Measurements from ENCODE around the gene MINDY4.
"Not testable (repeated sequence)": the region's sequence is repeated elsewhere in the genome, so short reads cannot be mapped to it uniquely, and the experiment has no call there.

Gene MINDY4

GRCh38 chr7:30805931-30806330, 34.7 kb downstream of the MINDY4 start:
- DNase-seq, result no peak

- not testable (repeated sequence) for DNase-seq
Measured at GRCh38 chr7:30807477-30807876, 36.3 kb downstream of the MINDY4 start.

DNA sequence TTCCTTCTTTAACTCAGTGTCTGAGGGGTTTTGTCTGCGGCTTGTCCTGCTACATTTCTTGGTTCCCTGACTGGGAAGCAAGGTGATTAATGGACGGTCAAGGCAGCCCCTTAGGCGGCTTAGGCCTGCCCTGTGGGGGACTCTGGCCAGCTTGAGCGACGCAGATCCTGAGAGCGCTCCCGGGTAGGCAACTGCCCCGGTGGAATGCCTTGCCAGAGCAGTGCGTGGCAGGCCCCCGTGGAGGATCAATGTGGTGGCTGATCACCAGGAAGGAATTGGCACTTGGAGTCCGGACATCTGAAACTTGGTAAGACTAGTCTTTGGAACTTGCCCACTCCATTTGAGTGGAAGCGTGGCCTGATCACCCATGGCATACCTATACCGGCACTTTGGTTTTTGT, 36.7 kb downstream of the MINDY4 start:
- DNase-seq, result not testable (repeated sequence)

DNA sequence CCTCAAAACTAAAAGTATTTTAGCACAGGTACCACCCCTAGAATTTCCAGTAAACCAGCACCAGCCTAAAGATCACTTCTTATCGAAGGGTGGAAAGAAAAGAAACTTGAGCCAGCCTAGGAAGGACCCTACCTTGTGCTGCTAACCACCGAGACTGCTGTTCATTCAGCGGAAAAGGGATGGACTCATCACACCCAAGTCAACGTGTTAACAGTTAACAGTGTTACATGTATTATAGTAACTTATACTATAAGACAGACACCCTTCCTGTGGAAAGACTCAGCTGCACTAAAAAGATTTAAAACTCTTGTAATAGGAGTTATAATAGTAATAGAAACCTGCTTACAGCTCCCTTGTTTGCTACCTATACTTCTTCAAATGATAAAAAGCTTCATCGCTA, 39.8 kb downstream of the MINDY4 start:
- no peak for DNase-seq

- DNase-seq, result no peak
Measured at GRCh38 chr7:30812676-30813075, 41.5 kb downstream of the MINDY4 start.

GRCh38 chr7:30813466-30813865, 42.2 kb downstream of the MINDY4 start:
- DNase-seq, result no peak

- DNase-seq, result no peak
Measured at GRCh38 chr7:30814700-30815387, 43.6 kb downstream of the MINDY4 start.

GRCh38 chr7:30815388-30815854, 44.2 kb downstream of the MINDY4 start:
- no peak for DNase-seq

DNA sequence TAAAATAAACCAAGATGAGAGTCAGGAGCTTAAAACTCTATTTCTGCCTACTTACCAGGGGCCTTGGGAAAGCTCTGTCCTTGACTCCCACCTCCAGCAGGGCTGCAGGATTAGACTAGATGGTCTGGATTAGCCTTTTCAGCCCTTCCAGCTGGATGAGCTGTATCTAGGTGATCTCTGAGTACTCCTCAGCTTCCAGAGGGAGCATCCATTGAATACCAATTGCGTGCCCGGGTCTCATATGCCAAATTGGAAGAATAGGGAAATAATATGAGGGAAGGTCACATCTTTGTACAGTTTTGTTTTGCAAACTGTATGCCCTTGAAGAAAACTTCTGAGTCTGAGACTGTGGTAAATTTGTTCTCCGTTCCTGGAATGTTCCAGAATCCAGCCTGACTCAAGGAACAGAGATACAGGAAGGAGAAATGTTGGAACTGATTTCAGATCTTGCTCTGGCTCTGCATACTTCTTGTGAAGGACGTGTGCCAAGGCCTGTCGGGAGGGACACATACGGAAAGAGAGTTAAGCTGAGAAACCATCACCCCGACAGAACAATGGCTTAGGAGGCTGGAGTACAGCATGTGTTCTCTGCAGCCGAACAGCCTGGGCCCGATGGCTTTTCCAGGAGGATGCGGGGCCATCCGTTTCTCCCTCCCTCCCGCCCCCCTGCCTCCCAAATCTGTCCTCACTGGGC, 44.9 kb downstream of the MINDY4 start:
- DNase-seq, result no peak

GRCh38 chr7:30816645-30817370, 45.6 kb downstream of the MINDY4 start:
- no peak for DNase-seq

DNA sequence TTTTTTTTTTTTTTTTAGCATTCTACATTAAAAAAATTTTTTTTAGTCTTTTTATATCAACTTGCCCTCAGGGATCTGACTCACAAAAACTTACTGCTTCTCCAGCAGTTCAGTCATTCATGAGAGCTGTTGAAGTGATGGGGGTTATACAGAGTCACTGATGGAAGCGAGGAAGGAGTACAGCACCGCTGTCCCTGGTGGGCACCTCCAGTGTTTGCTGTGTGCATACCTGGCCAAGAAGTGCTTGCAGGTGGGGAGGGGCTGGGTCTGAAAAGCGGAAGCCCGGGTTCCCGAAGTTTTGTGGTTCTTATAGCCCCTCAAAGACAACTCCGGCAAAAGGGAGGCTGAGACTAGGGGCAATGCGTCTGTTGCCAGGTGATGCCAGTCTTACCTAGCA, 46.2 kb downstream of the MINDY4 start:
- no peak for DNase-seq

- DNase-seq, result no peak
Measured at GRCh38 chr7:30824821-30825720, 53.9 kb downstream of the MINDY4 start.

GRCh38 chr7:30826181-30826580, 55.0 kb downstream of the MINDY4 start:
- no peak for DNase-seq

DNA sequence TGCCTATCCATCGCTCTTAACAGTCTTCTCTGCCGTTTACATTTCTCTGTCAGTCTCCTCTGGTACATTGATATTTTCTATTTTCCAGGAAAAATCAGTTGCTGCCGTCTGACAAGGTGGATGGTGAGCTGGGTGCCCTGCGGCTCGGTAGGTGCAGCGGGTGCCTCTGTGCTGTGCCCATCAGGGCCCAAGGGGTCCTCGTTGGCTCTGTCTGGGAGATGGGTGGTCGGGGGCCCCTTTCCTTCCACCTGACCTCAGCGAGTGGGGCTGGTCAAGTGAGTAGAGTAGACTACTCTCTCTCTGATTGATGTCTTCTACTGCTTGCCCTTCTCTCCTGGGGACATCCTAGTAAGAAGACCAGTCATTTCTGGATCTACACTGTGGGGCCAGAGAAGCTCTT, 57.4 kb downstream of the MINDY4 start:
- DNase-seq, result no peak

DNA sequence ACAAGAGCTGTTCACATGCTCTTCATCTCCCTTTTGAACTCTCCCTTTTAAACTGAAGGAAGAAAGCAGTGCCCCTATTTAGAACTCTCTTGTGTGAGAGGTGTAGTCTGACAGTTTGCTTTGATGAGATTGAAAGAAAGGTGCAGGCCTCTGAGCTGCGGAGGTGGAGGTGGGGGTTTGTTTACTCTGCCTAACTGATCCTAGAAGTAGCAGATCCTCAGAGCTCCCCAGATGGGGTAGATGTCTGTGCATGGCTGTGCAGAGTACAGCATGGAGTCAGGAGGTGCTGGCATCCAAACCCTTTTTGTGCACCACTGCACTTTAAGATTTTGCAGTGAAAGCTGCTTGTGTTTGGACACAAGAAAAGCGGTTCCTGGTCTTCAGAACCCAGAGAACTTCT, 58.3 kb downstream of the MINDY4 start:
- DNase-seq, result no peak

- DNase-seq, result no peak
Measured at GRCh38 chr7:30831227-30831626, 60.0 kb downstream of the MINDY4 start.

GRCh38 chr7:30831936-30832335, 60.7 kb downstream of the MINDY4 start:
- DNase-seq, result no peak

DNA sequence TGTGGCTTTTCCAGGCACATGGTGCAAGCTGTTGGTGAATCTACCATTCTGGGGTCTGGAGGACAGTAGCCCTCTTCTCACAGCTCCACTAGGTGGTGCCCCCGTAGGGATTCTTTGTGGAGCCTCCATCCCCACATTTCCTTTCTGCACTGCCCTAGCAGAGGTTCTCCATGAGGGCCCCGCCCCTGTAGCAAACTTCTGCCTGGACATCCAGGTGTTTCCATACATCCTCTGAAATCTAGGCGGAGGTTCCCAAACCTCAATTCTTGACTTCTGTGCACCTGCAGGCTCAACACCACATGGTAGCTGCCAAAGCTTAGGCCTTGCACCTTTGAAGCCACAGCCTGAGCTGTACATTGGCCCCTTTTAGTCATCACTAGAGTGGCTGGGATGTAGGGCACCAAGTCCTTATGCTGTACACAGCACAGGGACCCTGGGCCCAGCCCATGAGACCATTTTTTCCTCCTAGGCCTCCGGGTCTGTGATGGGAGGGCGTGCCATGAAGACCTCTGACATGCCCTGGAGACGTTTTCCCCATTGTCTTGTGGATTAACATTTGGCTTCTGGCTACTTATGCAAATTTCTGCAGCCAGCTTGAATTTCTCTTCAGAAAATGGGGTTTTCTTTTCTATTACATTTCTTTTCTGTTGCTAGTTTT, 62.9 kb downstream of the MINDY4 start:
- not testable (repeated sequence) for DNase-seq

DNA sequence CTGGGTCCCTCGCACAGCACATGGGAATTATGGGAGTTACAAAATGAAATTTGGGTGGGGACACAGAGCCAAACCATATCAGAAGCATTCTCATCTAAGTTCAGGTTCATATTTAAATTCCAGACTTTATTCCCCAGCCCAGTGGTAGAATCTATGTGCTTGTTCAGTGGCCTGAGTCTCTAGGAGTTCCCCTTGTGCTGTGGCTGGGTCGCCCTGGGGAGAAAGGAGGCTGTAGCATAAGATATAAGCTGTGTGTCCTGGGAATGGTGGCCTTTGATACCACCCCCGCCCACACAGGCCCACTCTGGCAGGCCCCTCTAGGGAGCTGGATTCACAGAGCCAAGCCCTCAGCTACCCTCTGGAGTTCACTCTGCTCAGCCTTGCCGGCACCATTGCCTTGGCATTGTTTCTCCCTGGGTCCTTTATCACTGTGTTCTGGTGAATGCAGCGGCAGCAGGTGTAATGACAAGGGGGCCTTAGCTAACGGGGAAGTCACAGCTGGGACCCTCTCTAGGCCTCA, 64.2 kb downstream of the MINDY4 start:
- no peak for DNase-seq

GRCh38 chr7:30836991-30837390, 65.8 kb downstream of the MINDY4 start:
- DNase-seq, result no peak

DNA sequence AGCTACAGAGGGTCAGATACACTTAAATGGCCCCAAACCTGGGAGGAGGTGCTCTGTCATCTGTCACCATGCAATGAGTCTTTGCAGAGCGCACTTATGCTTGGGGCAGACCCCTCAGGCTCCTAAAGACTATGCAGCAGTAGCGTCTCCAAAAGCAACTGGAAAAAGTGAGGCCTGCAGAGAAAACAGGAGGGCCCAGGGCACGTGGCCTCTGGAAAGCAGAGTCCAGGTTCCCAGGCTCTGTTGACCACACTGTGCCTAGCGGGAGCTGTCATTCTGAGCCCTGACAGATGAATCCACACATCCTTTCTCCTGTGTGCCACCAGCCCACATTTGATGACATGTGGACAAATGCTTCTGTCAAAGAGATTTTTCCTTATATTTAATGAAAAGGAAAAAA, 66.4 kb downstream of the MINDY4 start:
- DNase-seq, result no peak

DNA sequence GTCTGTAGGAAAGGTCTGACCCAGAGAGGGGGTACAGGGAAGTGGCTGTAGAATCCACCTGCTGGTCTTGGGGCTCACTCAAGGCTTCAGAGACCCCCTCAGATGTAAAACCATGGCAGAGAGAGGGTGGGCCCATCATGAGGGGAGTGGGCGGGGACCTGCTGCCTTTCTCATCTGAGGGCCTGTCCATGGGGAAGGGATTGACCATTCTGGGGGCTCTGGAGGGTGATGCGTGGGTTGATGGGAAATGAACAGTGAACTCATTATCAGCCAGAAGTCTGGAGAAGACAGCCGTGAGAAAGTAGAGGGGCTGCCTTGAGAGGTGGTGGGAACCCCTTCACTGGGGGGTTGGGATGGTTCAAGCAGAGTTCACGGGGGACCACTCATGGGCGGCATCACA, 66.8 kb downstream of the MINDY4 start:
- no peak for DNase-seq
